Measurements from ENCODE around the gene SYTL1. TPM values are rescaled to one million over a fixed set of nuclear protein-coding genes. Genes with fewer than 3 reads are reported as not detected.

Gene SYTL1
- total RNA-seq, 1 donor from 2014 or later, result 29.3 TPM

- peaks cover 26% of the 10 kb centered on the region for H3K4me1 ChIP-seq
- no peak for ATAC-seq
- no peak overlapping the region for H3K4me3 ChIP-seq
- TF ChIP-seq CTCF (IDR thresholded peaks at IDR 0.05), result no peak
- H3K27me3 ChIP-seq (ENCODE audit: low read depth), result no peaks in the 10 kb centered on the region
- no peak for DNase-seq
- no peaks in the 10 kb centered on the region for H3K9me3 ChIP-seq
- H3K27ac ChIP-seq, result no peak overlapping the region
- intact Hi-C loops (cut with DNase I), result loop anchor here (10.0 kb wide), 1 partner anchor 92 kb away; the partner anchor contains the start of gene GPR3
- peaks cover 66% of the 10 kb centered on the region for H3K36me3 ChIP-seq
Observed at GRCh38 chr1:27302612-27303011, 39.2 kb upstream of the SYTL1 start.

- TF ChIP-seq CTCF (IDR thresholded peaks at IDR 0.05), result no peak
- no peak overlapping the region for H3K27ac ChIP-seq
- H3K9me3 ChIP-seq, result no peaks in the 10 kb centered on the region
- DNase-seq (no peak), ATAC-seq (no peak)
- H3K36me3 ChIP-seq, result peaks cover 57% of the 10 kb centered on the region
- intact Hi-C loops (cut with DNase I), result loop anchor here (10.0 kb wide), 1 partner anchor 91 kb away; the partner anchor contains the start of gene GPR3
- H3K4me1 ChIP-seq, result peaks cover 26% of the 10 kb centered on the region
- no peak overlapping the region for H3K4me3 ChIP-seq
- H3K27me3 ChIP-seq (ENCODE audit: low read depth), result no peaks in the 10 kb centered on the region
Observed at GRCh38 chr1:27303509-27303908, 38.3 kb upstream of the SYTL1 start.

- H3K27ac ChIP-seq, result no peak overlapping the region
- H3K27me3 ChIP-seq (ENCODE audit: low read depth), result no peaks in the 10 kb centered on the region
- no peak for TF ChIP-seq CTCF (IDR thresholded peaks at IDR 0.05)
- H3K4me1 ChIP-seq, result peaks cover 2% of the 10 kb centered on the region
- ATAC-seq, result no peak
- H3K4me3 ChIP-seq, result no peak overlapping the region
- no peak for DNase-seq
- intact Hi-C loops (cut with DNase I), result loop anchor here (10.0 kb wide), 1 partner anchor 89 kb away; the partner anchor contains the start of gene GPR3
- no peaks in the 10 kb centered on the region for H3K9me3 ChIP-seq
- H3K36me3 ChIP-seq, result peaks cover 59% of the 10 kb centered on the region
Observed at GRCh38 chr1:27306071-27306470, 35.8 kb upstream of the SYTL1 start.

GRCh38 chr1:27306892-27307761, 34.7 kb upstream of the SYTL1 start:
- Histone ChIP-seq H3K27ac (no peak overlapping the region), H3K36me3 (peaks cover 52% of the 10 kb centered on the region), H3K9me3 (no peaks in the 10 kb centered on the region), H3K4me3 (no peak overlapping the region), H3K4me1 (no peaks in the 10 kb centered on the region), H3K27me3 (ENCODE audit: low read depth) (no peaks in the 10 kb centered on the region)
- no peak for TF ChIP-seq CTCF (IDR thresholded peaks at IDR 0.05)
- no peak for ATAC-seq
- intact Hi-C loops (cut with DNase I), result loop anchor here (10.0 kb wide), 1 partner anchor 88 kb away; the partner anchor contains the start of gene GPR3
- DNase-seq, result no peak

GRCh38 chr1:27307874-27308598, 33.8 kb upstream of the SYTL1 start:
- H3K4me1 ChIP-seq, result no peaks in the 10 kb centered on the region
- peaks cover 43% of the 10 kb centered on the region for H3K36me3 ChIP-seq
- no peaks in the 10 kb centered on the region for H3K9me3 ChIP-seq
- no peaks in the 10 kb centered on the region for H3K27me3 ChIP-seq (ENCODE audit: low read depth)
- H3K4me3 ChIP-seq, result no peak overlapping the region
- ATAC-seq (no peak), DNase-seq (no peak)
- intact Hi-C loops (cut with DNase I), result loop anchor here (10.0 kb wide), 1 partner anchor 87 kb away; the partner anchor contains the start of gene GPR3
- TF ChIP-seq CTCF (IDR thresholded peaks at IDR 0.05), result no peak
- H3K27ac ChIP-seq, result no peak overlapping the region
